CD8-positive, alpha-beta memory T cell (primary cell): ENCODE data around the gene B3GNT5. TPM values are rescaled to one million over a fixed set of nuclear protein-coding genes. Genes with fewer than 3 reads are reported as not detected.

Experiments used
- CTCF ChIA-PET: fragments of 350-600 bp; sonication (Branson Sonifier 250); formaldehyde crosslinking; loops from one replicate; lab custom pipeline; 2021; ENCODE audit warnings: antibody characterized with exemption; lab: Charles Lee
- POLR2A ChIA-PET: fragments of 350-600 bp; sonication (Branson Sonifier 250); formaldehyde crosslinking; loops from one replicate; lab custom pipeline; 2021; ENCODE audit warnings: antibody characterized with exemption; lab: Charles Lee
- DNase-seq, 5 donors: peaks; one replicate each; pipeline versions ENCODE4 v3.0.0 to v3.0.0-alpha.2; 2020 to 2022; ENCODE audit warnings: mixed read lengths in 1 of 5
- H3K27ac ChIP-seq: one replicate; pipeline ENCODE4 v1.7.0; 2013; ENCODE audit warnings: low read depth, mild to moderate bottlenecking, low read length, moderate library complexity
- H3K27me3 ChIP-seq: 2 replicates; pipeline ENCODE4 v1.7.0; 2013; ENCODE audit warnings: low read length, mild to moderate bottlenecking; ENCODE audit not compliant: insufficient read depth, poor library complexity, severe bottlenecking
- H3K36me3 ChIP-seq: 2 replicates; pipeline ENCODE4 v1.7.0; 2013; ENCODE audit warnings: mild to moderate bottlenecking, low read length, moderate library complexity; ENCODE audit not compliant: insufficient read depth
- H3K4me1 ChIP-seq: 2 replicates; pipeline ENCODE4 v1.7.0; 2013; ENCODE audit warnings: mild to moderate bottlenecking, low read length, moderate library complexity; ENCODE audit not compliant: insufficient read depth
- H3K4me3 ChIP-seq: 2 replicates; pipeline ENCODE4 v1.7.0; 2013; ENCODE audit warnings: mild to moderate bottlenecking, low read length
- H3K9me3 ChIP-seq: 2 replicates; pipeline ENCODE4 v1.7.0; 2013; ENCODE audit warnings: mild to moderate bottlenecking, low read length
- H3K27ac Mint-ChIP-seq, 8 donors: one replicate each; pipeline ENCODE4 v1.8.0; 2020 to 2021; ENCODE audit warnings: mixed read lengths in 8 of 8, mild to moderate bottlenecking in 6 of 8, inconsistent platforms in 3 of 8, moderate library complexity in 3 of 8
- H3K27me3 Mint-ChIP-seq, 2 donors: one replicate each; pipeline ENCODE4 v1.8.0; 2020 to 2021; ENCODE audit warnings: mixed read lengths in 2 of 2, mild to moderate bottlenecking in 1 of 2, moderate library complexity in 1 of 2
- H3K36me3 Mint-ChIP-seq, 3 donors: one replicate each; pipeline ENCODE4 v1.8.0; 2020 to 2021; ENCODE audit warnings: mixed read lengths in 3 of 3, inconsistent platforms in 1 of 3, mild to moderate bottlenecking in 1 of 3
- H3K4me1 Mint-ChIP-seq, 3 donors: one replicate each; pipeline ENCODE4 v1.8.0; 2020 to 2021; ENCODE audit warnings: mixed read lengths in 3 of 3, inconsistent platforms in 1 of 3, mild to moderate bottlenecking in 1 of 3
- H3K4me3 Mint-ChIP-seq, 7 donors: one replicate each; pipeline ENCODE4 v1.8.0; 2020 to 2021; ENCODE audit warnings: mixed read lengths in 7 of 7, mild to moderate bottlenecking in 6 of 7, moderate library complexity in 4 of 7, inconsistent platforms in 2 of 7
- H3K9me3 Mint-ChIP-seq, 5 donors: one replicate each; pipeline ENCODE4 v1.8.0; 2020 to 2022; ENCODE audit warnings: mixed read lengths in 5 of 5, mild to moderate bottlenecking in 3 of 5, moderate library complexity in 2 of 5, inconsistent platforms in 1 of 5
- polyA plus RNA-seq: library from polyadenylated mRNA; unstranded; fragments of 300-500 nt; fragmentation: Illumina TruSeq; gene quantifications from one replicate; pipeline ENCODE4 v1.2.3, GENCODE V29; 2021
- total RNA-seq, 2 experiments: library from RNA; stranded (reverse); gene quantifications; one replicate each; pipeline ENCODE4 v1.2.3, GENCODE V29; 2021

B3GNT5 gene
- total and polyA plus RNA-seq, 3 experiments from 2014 or later, result 10.0 TPM; not detected in 1

DNA sequence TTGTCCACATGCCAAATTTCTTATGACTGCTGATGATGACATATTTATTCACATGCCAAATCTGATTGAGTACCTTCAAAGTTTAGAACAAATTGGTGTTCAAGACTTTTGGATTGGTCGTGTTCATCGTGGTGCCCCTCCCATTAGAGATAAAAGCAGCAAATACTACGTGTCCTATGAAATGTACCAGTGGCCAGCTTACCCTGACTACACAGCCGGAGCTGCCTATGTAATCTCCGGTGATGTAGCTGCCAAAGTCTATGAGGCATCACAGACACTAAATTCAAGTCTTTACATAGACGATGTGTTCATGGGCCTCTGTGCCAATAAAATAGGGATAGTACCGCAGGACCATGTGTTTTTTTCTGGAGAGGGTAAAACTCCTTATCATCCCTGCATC lies 17.3 kb downstream of the B3GNT5 start:
- POLR2A ChIA-PET, result no interaction called here
- H3K27me3 ChIP-seq, result no peaks in the 10 kb centered on the region
- no peak overlapping the region for H3K4me3 ChIP-seq
- no peaks in the 10 kb centered on the region for H3K4me1 ChIP-seq
- H3K4me3 Mint-ChIP-seq, result no peak overlapping the region
- CTCF ChIA-PET, result no interaction called here
- no peaks in the 10 kb centered on the region for H3K36me3 ChIP-seq
- H3K27ac ChIP-seq, result no peak overlapping the region
- H3K9me3 ChIP-seq, result no peaks in the 10 kb centered on the region
- no peak overlapping the region for H3K27ac Mint-ChIP-seq
- no peak for DNase-seq
- H3K27me3 Mint-ChIP-seq, result peaks cover 0 to 1% of the 10 kb centered on the region in 2 donors
- no peaks in the 10 kb centered on the region for H3K9me3 Mint-ChIP-seq
- peaks cover 1 to 4% (median 4%) of the 10 kb centered on the region in 3 donors for H3K36me3 Mint-ChIP-seq
- no peaks in the 10 kb centered on the region for H3K4me1 Mint-ChIP-seq

DNA sequence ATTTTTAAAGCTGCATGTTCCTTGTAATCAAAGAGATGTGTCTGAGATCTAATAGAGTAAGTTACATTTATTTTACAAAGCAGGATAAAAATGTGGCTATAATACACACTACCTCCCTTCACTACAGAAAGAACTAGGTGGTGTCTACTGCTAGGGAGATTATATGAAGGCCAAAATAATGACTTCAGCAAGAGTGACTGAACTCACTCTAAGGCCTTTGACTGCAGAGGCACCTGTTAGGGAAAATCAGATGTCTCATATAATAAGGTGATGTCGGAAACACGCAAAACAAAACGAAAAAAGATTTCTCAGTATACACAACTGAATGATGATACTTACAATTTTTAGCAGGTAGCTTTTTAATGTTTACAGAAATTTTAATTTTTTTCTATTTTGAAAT lies 19.1 kb downstream of the B3GNT5 start:
- Mint-ChIP-seq H3K9me3 (no peaks in the 10 kb centered on the region), H3K36me3 (peaks cover 3 to 5% (median 4%) of the 10 kb centered on the region in 3 donors), H3K4me1 (no peaks in the 10 kb centered on the region), H3K27ac (no peak overlapping the region), H3K27me3 (peaks cover 0 to 1% of the 10 kb centered on the region in 2 donors), H3K4me3 (no peak overlapping the region)
- Histone ChIP-seq H3K9me3 (no peaks in the 10 kb centered on the region), H3K4me1 (no peaks in the 10 kb centered on the region), H3K4me3 (no peak overlapping the region), H3K27ac (no peak overlapping the region), H3K27me3 (no peaks in the 10 kb centered on the region), H3K36me3 (no peaks in the 10 kb centered on the region)
- ChIA-PET POLR2A (no interaction called here), CTCF (no interaction called here)
- no peak for DNase-seq

- no peaks in the 10 kb centered on the region for H3K4me1 Mint-ChIP-seq
- POLR2A ChIA-PET, result no interaction called here
- peaks cover 0 to 1% of the 10 kb centered on the region in 2 donors for H3K27me3 Mint-ChIP-seq
- Histone ChIP-seq H3K9me3 (no peaks in the 10 kb centered on the region), H3K4me3 (no peak overlapping the region), H3K36me3 (no peaks in the 10 kb centered on the region), H3K4me1 (no peaks in the 10 kb centered on the region), H3K27me3 (no peaks in the 10 kb centered on the region), H3K27ac (no peak overlapping the region)
- no peaks in the 10 kb centered on the region for H3K9me3 Mint-ChIP-seq
- DNase-seq, result no peak
- no peak overlapping the region for H3K27ac Mint-ChIP-seq
- no peak overlapping the region for H3K4me3 Mint-ChIP-seq
- H3K36me3 Mint-ChIP-seq, result peaks cover 3 to 5% (median 4%) of the 10 kb centered on the region in 3 donors
- CTCF ChIA-PET, result no interaction called here
Measured at GRCh38 chr3:183272791-183273190, 19.7 kb downstream of the B3GNT5 start.

- Mint-ChIP-seq H3K4me3 (no peak overlapping the region), H3K27ac (peak overlapping the region in 1 of 8 donors; percentile 55), H3K27me3 (no peaks in the 10 kb centered on the region), H3K9me3 (no peaks in the 10 kb centered on the region), H3K36me3 (peaks cover 3 to 7% (median 5%) of the 10 kb centered on the region in 3 donors), H3K4me1 (no peaks in the 10 kb centered on the region)
- no peaks in the 10 kb centered on the region for H3K9me3 ChIP-seq
- H3K4me3 ChIP-seq, result no peak overlapping the region
- no peaks in the 10 kb centered on the region for H3K4me1 ChIP-seq
- ChIA-PET CTCF (no interaction called here), POLR2A (no interaction called here)
- DNase-seq, result no peak
- no peaks in the 10 kb centered on the region for H3K36me3 ChIP-seq
- no peak overlapping the region for H3K27ac ChIP-seq
- H3K27me3 ChIP-seq, result no peaks in the 10 kb centered on the region
Measured at GRCh38 chr3:183274609-183275008, 21.6 kb downstream of the B3GNT5 start.

GRCh38 chr3:183275418-183275817 lies 22.4 kb downstream of the B3GNT5 start:
- ChIA-PET CTCF (no interaction called here), POLR2A (no interaction called here)
- no peaks in the 10 kb centered on the region for H3K9me3 Mint-ChIP-seq

DNA sequence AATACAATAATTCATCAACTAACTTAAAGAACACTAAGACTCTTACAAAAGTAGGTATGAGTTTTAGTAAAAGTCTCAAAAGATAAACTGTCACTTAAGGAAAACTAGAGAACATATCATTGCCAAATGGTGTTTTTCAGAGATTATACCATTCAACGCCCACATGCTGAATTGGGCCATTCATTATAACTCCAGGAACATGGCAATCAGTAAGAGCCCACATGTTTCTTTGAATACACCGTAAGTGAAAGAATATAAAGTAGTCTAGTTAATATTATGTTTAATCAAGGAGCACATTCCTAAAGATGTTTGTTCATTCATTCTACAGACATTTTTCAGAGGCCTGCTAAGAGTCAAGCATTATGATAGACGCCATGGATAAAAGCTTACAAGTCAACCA lies 22.9 kb downstream of the B3GNT5 start:
- no peaks in the 10 kb centered on the region for H3K27me3 Mint-ChIP-seq
- Histone ChIP-seq H3K9me3 (no peaks in the 10 kb centered on the region), H3K4me3 (no peak overlapping the region), H3K27ac (no peak overlapping the region), H3K27me3 (no peaks in the 10 kb centered on the region), H3K36me3 (no peaks in the 10 kb centered on the region), H3K4me1 (no peaks in the 10 kb centered on the region)
- no peak for DNase-seq
- no peaks in the 10 kb centered on the region for H3K4me1 Mint-ChIP-seq
- ChIA-PET CTCF (interaction anchor here (0.6 kb wide), 1 partner anchor 79 kb away, joined by 3 read pairs; no protein-coding TSS in a partner anchor), POLR2A (no interaction called here)
- peaks cover 3 to 7% (median 5%) of the 10 kb centered on the region in 3 donors for H3K36me3 Mint-ChIP-seq
- no peak overlapping the region for H3K4me3 Mint-ChIP-seq
- H3K9me3 Mint-ChIP-seq, result no peaks in the 10 kb centered on the region
- H3K27ac Mint-ChIP-seq, result no peak overlapping the region

More at GRCh38 chr3:183275418-183275817, 22.4 kb downstream of the B3GNT5 start:
- no peak overlapping the region for H3K4me3 Mint-ChIP-seq
- Histone ChIP-seq H3K4me3 (no peak overlapping the region), H3K9me3 (no peaks in the 10 kb centered on the region), H3K27me3 (no peaks in the 10 kb centered on the region), H3K36me3 (no peaks in the 10 kb centered on the region), H3K27ac (no peak overlapping the region), H3K4me1 (no peaks in the 10 kb centered on the region)
- peak in 1 of 5 donors; percentile 21 for DNase-seq
- no peak overlapping the region for H3K27ac Mint-ChIP-seq
- peaks cover 3 to 7% (median 5%) of the 10 kb centered on the region in 3 donors for H3K36me3 Mint-ChIP-seq
- no peaks in the 10 kb centered on the region for H3K27me3 Mint-ChIP-seq
- no peaks in the 10 kb centered on the region for H3K4me1 Mint-ChIP-seq

- Mint-ChIP-seq H3K4me1 (no peaks in the 10 kb centered on the region), H3K27me3 (peaks cover 0 to 2% of the 10 kb centered on the region in 2 donors), H3K4me3 (no peak overlapping the region), H3K9me3 (no peaks in the 10 kb centered on the region), H3K27ac (peak overlapping the region in 1 of 8 donors; percentile 58), H3K36me3 (peaks cover 3 to 7% (median 3%) of the 10 kb centered on the region in 3 donors)
- no peak overlapping the region for H3K4me3 ChIP-seq
- ChIA-PET POLR2A (interaction anchor here (0.7 kb wide), 1 partner anchor 9 kb away, joined by 3 read pairs; no protein-coding TSS in a partner anchor), CTCF (no interaction called here)
- no peaks in the 10 kb centered on the region for H3K27me3 ChIP-seq
- no peak for DNase-seq
- H3K9me3 ChIP-seq, result no peaks in the 10 kb centered on the region
- no peaks in the 10 kb centered on the region for H3K36me3 ChIP-seq
- H3K4me1 ChIP-seq, result no peaks in the 10 kb centered on the region
- no peak overlapping the region for H3K27ac ChIP-seq
Measured at GRCh38 chr3:183277260-183277659, 24.2 kb downstream of the B3GNT5 start.

DNA sequence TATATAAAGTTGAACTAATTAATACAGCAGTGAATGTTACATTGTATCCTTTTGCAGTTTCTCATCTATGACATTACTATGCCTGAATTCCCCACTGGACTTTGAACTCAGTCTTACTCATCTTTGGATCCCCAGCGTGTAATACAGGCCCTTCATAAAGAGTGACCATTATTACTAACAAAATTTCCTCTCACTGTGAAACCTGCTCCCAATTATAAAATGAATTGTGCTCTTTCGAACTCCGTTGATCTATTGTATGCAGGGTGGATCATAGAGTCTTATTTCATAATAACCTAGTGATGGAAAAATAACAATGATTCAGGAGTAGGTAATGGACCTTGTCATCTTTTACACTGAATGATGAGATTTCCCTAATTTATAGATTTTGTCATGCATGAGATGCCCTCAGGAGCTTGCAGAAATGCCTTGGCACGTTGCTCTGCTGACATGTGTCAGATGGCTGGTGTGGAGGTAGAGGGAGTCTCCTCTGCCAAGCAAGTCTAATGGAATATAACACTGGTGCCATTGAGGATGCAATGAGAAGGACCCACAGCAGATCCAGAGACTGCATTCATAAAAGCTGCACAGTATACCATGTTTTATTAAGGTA lies 25.5 kb downstream of the B3GNT5 start:
- no peak for DNase-seq
- Mint-ChIP-seq H3K27me3 (peaks cover 0 to 2% of the 10 kb centered on the region in 2 donors), H3K27ac (no peak overlapping the region), H3K36me3 (peaks cover 3 to 7% (median 3%) of the 10 kb centered on the region in 3 donors), H3K4me1 (no peaks in the 10 kb centered on the region), H3K9me3 (no peaks in the 10 kb centered on the region), H3K4me3 (no peak overlapping the region)
- no peaks in the 10 kb centered on the region for H3K4me1 ChIP-seq
- no peak overlapping the region for H3K27ac ChIP-seq
- no peaks in the 10 kb centered on the region for H3K9me3 ChIP-seq
- H3K4me3 ChIP-seq, result no peak overlapping the region
- POLR2A ChIA-PET, result no interaction called here
- CTCF ChIA-PET, result no interaction called here
- H3K36me3 ChIP-seq, result no peaks in the 10 kb centered on the region
- no peaks in the 10 kb centered on the region for H3K27me3 ChIP-seq
